Measurements from ENCODE around the gene STRIP1.

Gene STRIP1

DNA sequence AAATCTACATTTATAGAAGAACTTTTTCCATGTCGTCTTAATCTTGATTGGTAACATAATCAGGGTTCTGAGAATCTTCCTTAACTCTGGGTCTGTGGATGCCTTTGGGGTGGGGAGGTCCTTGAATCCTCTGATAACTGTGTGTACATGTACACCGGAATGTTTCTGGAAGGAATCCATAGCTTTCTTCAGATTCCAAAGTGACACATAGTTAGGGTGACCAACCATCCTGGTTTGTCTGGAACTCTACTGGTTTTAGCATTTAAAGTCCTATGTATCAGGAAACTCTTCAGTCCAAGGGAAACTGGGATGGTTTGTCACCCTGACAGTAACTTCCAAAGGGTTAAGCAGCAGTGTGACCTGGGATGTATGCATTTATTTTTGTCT, 16.8 kb downstream of the STRIP1 start:
- DNase-seq, result no peak

DNA sequence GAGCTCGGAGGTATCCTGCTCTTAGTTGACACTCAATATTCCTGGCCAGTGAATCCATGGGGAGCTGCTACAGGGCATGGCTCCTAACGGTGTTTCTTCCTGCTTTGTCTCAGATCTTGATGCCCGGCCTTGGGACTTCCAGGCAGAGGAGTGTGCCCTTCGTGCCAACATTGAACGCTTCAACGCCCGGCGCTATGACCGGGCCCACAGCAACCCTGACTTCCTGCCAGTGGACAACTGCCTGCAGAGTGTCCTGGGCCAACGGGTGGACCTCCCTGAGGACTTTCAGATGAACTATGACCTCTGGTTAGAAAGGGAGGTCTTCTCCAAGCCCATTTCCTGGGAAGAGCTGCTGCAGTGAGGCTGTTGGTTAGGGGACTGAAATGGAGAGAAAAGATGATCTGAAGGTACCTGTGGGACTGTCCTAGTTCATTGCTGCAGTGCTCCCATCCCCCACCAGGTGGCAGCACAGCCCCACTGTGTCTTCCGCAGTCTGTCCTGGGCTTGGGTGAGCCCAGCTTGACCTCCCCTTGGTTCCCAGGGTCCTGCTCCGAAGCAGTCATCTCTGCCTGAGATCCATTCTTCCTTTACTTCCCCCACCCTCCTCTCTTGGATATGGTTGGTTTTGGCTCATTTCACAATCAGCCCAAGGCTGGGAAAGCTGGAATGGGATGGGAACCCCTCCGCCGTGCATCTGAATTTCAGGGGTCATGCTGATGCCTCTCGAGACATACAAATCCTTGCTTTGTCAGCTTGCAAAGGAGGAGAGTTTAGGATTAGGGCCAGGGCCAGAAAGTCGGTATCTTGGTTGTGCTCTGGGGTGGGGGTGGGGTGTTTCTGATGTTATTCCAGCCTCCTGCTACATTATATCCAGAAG, 19.4 kb downstream of the STRIP1 start:
- peak; percentile 76 for DNase-seq

DNA sequence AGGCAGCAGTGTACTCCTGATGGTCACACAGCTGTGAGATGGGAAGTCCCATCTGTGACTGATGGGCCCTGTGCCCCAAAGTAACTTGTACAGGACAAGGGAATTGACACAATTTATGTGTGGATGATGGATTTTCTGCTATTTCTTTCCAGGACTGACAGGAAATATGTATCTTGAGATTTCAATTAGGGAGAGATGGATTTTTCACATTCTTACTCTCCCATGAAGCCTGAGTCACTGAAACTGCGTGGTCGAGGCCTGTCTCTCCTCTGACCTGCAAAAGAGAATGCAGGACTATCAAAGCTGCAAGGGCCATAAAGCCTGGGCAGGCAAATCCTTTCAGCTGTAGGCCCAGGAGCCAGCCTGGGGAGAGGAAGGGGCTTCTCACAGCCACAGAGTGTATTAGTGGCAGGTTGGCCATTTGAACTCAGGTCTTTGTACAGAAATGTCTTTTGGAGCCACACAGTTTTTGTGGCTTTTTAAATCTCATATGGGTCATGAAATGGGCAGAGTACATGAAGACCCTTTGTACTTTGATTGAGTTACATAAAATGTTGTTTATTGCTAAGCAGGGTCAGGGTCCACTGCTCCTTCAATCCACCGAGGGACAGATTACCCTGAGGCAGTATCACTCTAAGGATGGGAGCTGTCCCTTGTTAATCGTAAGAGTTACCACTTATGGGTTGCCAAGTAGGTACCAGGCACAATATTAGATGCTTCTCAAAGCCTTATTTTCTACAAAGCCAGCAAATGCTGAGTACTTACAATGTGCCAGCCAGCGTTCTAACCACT, 21.3 kb downstream of the STRIP1 start:
- no peak for DNase-seq

DNA sequence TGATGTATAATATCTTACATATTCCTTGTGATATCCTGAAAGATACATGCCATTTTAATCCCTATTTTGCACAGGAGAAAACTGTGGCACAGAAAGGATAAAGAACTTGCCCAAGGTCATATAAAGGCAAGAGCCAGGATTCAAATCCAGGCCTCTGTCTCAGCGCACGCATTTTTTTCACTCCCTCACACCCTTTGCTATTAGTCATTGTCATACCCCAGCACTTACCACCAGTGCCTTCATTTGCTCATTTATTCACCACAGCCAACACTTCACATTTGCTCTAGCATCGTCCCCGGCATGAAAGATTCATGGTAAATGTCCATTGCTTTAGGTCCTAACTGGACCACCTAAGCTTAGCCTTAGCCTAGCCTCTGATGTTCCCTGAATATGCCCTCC, 21.9 kb downstream of the STRIP1 start:
- DNase-seq, result no peak

- no peak for DNase-seq
These were observed 22.4 kb downstream of the STRIP1 start for GRCh38 chr1:110056776-110057175.

- DNase-seq, result no peak
These were observed 23.6 kb downstream of the STRIP1 start for GRCh38 chr1:110057963-110058518.

DNA sequence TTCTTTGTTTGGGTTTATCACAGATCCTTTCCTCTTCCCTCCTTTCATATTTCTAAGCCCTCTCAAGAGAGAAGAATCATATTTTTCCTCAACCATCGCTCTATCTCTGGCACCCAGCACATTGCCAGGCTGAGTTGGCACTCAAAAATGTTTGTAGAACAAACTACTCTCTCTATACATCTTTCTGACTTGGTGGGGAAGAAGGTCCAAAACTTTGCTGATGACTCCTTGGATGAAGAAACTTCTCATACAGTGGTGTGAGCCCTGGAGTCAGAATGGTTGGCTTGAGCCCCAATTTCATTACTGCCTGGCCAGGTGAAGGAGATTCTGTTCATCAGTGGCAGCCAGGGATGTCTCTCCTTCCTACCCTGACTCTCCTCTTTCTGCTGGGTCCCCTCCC, 24.2 kb downstream of the STRIP1 start:
- no peak for DNase-seq

- DNase-seq, result no peak
These were observed 24.9 kb downstream of the STRIP1 start for GRCh38 chr1:110059133-110059863.

- DNase-seq, result no peak
These were observed 25.7 kb downstream of the STRIP1 start for GRCh38 chr1:110060034-110060661.

- DNase-seq, result no peak
These were observed 26.2 kb downstream of the STRIP1 start for GRCh38 chr1:110060662-110061060.

DNA sequence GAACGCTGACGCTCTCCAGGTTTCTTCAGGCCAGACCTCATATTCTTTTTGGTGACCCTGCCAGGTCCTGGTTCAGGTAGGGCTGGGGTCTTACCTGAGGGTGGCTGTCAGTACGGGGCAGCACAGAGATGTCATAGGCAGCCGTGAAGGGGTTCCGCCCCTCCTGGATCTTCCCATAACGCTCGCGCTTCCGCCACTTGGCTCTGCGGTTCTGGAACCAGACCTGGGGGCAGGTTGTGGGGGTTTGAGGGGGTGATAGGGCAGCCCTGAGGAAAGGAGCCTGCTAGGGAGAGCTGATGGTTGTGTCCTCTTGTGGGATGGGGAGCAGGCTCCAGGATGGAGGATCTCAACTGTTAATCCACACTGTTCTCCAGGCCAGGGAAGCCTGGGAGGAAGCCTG, 26.9 kb downstream of the STRIP1 start:
- no peak for DNase-seq

DNA sequence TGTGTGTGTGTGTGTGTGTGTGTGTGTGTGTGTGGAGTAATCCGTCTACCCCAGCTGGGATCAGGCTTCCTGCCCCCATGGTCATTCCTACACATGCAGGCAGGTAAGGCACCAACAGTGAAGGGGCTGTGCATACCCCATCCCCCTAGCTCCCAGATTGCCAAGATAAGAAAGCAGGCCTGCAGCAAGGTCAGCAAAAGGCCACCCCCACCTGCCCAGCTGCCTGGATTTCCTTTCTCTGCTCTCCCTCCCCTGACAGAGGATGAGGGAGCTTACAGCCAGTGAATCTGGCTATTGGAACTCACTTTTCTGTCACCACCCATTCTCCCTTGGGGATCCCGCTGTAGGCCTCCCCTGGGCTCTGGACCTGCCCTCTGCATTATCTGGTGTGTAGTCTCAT, 28.2 kb downstream of the STRIP1 start:
- DNase-seq, result no peak

- no peak for DNase-seq
These were observed 29.4 kb downstream of the STRIP1 start for GRCh38 chr1:110063781-110064180.

DNA sequence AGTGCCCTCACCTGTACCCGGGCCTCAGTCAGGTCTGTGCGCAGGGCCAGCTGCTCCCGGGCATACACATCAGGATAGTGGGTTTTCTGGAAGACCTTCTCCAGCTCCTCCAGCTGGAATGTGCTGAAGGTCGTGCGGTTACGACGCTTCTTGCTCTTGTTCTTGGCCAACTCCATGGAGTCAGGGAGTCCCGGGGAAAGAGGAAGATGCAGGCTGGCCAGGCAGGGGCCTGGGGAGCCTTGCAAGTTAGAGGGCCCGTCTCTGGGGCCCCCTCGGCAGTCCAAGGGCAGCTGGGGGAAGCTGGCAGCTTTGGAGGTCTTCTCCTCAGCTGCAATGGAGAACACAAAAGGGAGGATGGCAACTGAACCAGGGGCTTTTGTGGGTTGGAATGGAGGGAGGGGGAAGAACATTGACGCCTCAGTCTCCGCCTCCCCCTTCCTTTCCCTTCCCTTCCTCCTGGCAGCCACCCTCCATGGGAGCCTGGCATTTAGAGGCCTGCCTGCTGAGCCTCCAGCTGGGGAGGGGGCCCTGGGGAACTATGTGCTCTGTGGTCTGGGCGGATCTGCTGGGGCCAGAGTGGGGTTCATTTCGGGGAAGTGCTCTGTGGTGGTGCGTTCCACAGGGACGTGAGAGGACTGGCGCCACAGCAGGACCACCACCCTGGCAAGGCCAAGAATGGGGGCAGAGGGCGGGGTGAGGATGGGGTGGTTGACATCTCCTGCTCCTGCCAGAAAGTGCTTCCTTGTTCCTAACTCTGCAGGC, 30.3 kb downstream of the STRIP1 start:
- DNase-seq, result no peak

DNA sequence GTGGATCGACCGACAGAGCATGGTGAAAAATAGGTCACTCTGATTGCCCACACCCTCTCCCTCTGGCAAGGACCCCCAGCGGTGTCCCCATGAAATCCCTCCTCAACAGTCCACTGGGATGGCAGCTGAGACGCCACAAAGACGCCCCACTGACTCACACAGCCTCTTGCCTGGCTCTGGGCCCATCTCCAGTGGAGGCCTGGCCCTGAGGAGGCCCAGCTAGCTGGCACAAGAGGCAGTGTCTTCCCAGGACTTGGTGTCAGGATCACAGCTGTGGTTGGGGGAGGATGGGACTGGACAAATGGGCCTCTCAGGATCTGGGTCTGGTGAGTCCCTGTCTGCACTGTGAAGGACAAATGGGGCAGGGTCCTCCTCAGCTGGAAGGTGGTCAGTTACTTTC, 31.4 kb downstream of the STRIP1 start:
- no peak for DNase-seq

DNA sequence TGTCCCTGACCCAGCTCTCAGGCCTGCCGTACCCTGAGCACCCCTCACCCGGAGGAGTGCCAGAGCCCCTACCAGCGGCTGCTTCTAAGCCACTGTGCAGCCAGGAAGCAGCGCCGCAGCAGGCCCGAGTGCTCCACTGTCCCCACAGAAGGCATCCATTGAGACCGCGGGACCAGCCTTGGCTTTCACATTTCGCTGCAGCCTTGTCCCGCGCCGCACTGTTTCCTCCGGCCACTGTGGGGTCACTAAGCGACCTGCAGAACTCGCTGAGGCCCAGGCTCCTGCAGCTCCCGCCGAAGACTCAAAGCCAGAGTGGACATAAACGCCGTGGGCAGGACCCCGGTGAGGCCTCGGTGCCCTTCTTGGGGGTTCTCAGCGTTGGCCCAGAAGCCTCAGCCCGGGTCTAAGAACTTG, 33.1 kb downstream of the STRIP1 start:
- no peak for DNase-seq

GRCh38 chr1:110067893-110068645, 33.6 kb downstream of the STRIP1 start:
- DNase-seq, result no peak

DNA sequence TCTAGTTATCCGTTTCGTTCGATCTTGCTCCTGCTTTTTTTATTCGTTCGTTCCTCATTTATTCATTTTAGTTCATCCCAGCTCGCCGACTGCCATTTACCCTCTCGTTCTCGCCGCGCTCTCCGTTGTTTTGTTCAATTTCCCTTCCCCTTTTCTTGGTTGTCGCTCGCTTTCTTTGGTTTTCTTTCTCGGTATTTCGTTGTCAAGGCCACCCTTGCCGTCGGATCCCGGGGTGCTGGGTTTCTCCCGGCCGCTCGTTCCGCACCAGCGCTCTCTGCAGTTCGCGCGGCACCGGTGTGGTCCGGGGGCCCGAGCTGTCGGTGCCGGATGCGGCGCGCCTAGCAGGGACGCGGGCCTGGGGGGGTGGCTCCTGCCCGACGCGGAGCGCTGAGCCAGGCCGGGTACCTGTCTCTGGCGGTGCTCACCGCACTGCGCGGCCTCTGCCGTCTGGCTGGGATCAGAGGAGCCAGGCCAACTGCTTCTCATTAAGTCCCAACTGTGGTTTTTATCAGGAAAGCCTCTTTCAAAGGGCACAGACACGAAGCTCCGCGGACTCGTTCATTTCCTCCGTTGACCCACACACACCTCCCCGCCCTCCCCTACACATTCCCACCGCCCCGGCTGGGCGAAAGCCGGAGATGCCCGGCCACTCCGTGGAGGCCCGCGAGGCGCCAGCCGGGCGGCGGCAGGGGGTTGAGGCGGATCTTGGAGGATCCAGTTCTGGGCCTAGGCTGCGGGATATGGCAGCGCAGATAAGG, 34.4 kb downstream of the STRIP1 start:
- no peak for DNase-seq

- no peak for DNase-seq
These were observed 35.2 kb downstream of the STRIP1 start for GRCh38 chr1:110069404-110070281.

All from femur (tissue), 1 donor.